A673 (cell line): Measurements from ENCODE around the gene ADAM29.

Source experiments
- CTCF ChIP-seq: fragments of 300-800, 200-600 bp; sonication (generic); conservative IDR thresholded peaks from 2 replicates; pipeline ENCODE4 v1.5.1; 2017; ENCODE audit warnings: low read depth, mild to moderate bottlenecking, antibody characterized with exemption, low read length, moderate library complexity, mixed read lengths
- EZH2 ChIP-seq: fragments of 200-600 bp; sonication (generic); IDR thresholded peaks from 2 replicates; pipeline ENCODE4 v1.6.1; 2017; ENCODE audit warnings: borderline replicate concordance, low read depth, mild to moderate bottlenecking, mixed read lengths, antibody characterized with exemption, low read length; ENCODE audit not compliant: poor library complexity, severe bottlenecking

- no peak for TF ChIP-seq CTCF
- TF ChIP-seq EZH2 = no peak
Measured at GRCh38 chr4:174973336-174973735, 55.2 kb downstream of the ADAM29 start.
